Memory B cell (primary cell): Measurements from ENCODE around the gene ENTPD8.
"Not testable (repeated sequence)": the region's sequence is repeated elsewhere in the genome, so short reads cannot be mapped to it uniquely, and the experiment has no call there.

ENCODE experiments used
- ATAC-seq: fragments of 150-1000 bp; cut with Tn5 transposase; 2 replicates; pipeline ENCODE4 v1.10.0; 2021; ENCODE audit warnings: low read depth, mild to moderate bottlenecking, moderate library complexity
- DNase-seq, 2 donors: peaks; one replicate each; pipeline ENCODE4 v3.0.0; 2022; ENCODE audit warnings: low spot score in 2 of 2
- H3K27ac Mint-ChIP-seq: one replicate; pipeline ENCODE4 v1.8.0; 2022; ENCODE audit warnings: mild to moderate bottlenecking, moderate library complexity, mixed read lengths
- H3K27me3 Mint-ChIP-seq: one replicate; pipeline ENCODE4 v1.8.0; 2022; ENCODE audit warnings: mixed read lengths
- H3K36me3 Mint-ChIP-seq: one replicate; pipeline ENCODE4 v1.8.0; 2022; ENCODE audit warnings: mild to moderate bottlenecking, mixed read lengths
- H3K4me1 Mint-ChIP-seq: one replicate; pipeline ENCODE4 v1.8.0; 2022; ENCODE audit warnings: mixed read lengths
- H3K4me3 Mint-ChIP-seq: one replicate; pipeline ENCODE4 v1.8.0; 2022; ENCODE audit warnings: mild to moderate bottlenecking, moderate library complexity, mixed read lengths
- H3K9me3 Mint-ChIP-seq: one replicate; pipeline ENCODE4 v1.8.0; 2022; ENCODE audit warnings: mixed read lengths

ENTPD8 gene

DNA sequence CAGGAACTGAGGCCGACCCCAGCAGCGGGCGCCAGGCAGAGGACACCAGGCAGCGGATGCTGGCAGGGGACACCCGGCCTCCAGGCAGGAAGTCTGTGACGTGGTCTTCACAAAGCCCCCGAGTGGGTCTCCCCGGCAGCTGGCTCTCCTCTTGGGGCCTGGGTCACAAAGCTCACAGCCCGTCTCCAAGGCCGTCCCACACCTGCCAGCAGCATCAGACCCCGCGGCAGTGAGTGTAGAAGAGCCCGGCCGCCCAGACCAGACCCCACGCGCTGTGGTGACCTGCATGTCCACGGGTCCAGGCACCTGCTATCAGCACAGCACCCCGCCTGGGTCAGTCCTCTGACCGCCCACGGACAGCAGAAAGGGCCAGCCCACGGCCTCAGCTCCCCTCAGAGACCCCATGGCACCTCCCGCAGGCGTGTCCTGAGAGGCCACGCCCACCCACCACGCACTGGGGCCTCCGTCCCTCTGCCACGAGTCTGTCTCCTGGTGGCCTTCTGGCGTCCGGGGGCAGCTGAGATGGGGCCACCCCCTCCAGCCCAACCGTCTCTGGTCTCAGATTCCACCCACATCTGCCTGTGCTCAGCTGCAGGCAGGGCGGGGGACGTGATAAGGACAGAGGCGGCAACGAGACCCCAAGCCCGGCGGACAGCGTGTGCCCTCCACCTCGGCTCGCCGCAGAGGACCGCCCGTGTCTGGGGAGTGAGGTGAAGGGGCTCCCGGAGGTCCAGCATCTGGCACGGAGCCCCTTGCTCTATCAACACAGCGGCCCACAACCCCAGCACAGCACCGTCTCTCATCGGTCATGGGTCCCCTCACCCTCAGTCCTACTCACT, 52.3 kb downstream of the ENTPD8 start:
- Mint-ChIP-seq H3K36me3 (peaks cover 3% of the 10 kb centered on the region), H3K4me3 (no peak overlapping the region), H3K9me3 (no peaks in the 10 kb centered on the region), H3K27me3 (no peaks in the 10 kb centered on the region), H3K27ac (no peak overlapping the region), H3K4me1 (no peaks in the 10 kb centered on the region)
- DNase-seq, result no peak
- no peak for ATAC-seq

DNA sequence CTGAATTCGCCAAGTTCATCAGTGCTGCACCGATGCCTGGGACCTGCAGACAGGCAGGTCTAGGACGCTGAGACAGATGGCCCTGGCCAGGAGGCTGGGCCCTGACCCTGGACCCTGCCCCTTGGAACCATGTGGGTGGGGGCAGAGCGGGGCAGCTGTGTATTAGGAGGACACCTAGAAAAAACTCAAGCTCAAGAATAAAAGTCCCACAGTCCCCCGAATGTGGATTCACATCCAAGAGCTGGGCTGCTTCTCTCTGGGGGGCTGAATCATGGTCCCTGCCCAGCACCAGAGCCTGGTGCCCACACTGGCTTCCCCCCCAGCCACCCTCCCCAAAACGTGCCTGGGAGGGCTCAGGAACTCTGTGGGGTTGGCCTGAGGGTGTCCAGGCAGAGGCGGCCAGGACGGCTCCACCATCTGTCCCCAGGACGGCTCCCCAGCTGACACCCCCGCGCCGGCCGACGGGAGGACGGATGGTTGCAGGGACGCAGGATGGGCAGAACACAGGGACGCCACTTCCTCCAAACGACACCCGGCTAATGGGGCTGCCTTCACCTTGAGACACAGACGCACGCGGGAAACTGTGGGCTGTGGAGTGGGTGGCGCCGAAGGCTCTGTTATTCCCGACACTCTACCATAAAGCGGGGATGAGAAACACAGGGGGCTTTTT, 53.1 kb downstream of the ENTPD8 start:
- H3K4me1 Mint-ChIP-seq, result no peaks in the 10 kb centered on the region
- H3K4me3 Mint-ChIP-seq, result no peak overlapping the region
- no peak for ATAC-seq
- H3K36me3 Mint-ChIP-seq, result peaks cover 3% of the 10 kb centered on the region
- DNase-seq, result no peak
- H3K27me3 Mint-ChIP-seq, result no peaks in the 10 kb centered on the region
- no peaks in the 10 kb centered on the region for H3K9me3 Mint-ChIP-seq
- no peak overlapping the region for H3K27ac Mint-ChIP-seq

DNA sequence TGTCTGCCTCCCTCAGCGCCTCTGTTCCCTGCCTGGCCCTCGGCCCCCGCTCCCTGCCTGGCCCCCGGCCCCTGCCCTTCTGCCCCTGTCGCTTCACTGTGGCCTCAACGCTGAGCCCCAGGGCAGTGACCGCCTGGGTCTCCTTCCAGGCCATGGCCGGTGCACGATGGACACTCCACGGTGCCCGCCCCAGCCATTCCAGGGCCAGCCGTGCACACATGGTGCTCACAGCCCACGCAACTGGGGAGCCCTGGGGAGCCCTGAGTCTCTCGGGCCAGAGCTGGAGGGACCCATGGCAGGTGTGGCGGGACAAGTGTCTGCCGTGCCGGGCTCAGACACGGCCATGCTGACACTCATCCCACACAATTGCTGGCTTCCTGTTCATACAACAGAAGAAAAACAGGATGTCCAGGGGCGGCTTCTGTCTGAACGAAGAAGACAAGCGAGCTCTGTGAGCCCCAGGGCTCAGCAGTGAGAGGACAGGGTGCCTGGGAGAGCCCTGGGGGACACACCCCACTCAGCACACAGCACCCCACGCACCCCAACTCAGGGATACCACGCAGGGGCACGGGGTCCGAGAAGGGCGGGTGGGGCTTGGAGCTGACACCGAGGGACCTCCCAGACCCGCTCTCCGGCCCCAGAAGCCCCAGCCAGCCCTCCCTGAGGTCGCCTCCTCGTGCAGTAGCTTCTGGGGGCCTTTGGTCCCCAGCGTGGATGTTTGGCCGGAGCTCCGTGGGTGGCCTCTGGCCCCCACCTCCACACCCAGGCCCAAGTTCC, 53.9 kb downstream of the ENTPD8 start:
- Mint-ChIP-seq H3K4me1 (no peaks in the 10 kb centered on the region), H3K27ac (no peak overlapping the region), H3K36me3 (peaks cover 2% of the 10 kb centered on the region), H3K4me3 (no peak overlapping the region), H3K27me3 (no peaks in the 10 kb centered on the region), H3K9me3 (no peaks in the 10 kb centered on the region)
- ATAC-seq (no peak), DNase-seq (no peak)

DNA sequence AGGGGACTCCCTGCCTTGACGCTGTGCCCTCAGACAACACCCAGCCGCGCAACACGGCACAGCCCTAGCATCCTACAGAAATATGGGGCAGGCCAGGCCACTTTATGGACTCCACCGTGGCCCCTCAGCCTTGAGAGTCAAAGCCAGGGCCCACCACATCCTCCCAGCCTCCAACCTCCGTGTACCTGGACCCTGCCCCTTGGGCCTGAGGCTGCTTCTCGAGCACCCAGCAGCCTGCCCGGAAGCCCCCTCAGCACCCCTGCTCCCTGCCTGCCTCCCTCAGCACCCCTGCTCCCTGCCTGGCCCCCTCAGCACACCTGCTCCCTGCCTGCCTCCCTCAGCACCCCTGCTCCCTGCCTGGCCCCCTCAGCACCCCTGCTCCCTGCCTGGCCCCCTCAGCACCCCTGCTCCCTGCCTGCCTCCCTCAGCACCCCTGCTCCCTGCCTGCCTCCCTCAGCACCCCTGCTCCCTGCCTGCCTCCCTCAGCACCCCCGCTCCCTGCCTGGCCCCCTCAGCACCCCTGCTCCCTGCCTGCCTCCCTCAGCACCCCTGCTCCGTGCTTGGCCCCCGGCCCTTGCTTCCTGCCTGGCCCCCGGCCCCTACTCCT, 54.5 kb downstream of the ENTPD8 start:
- not testable (repeated sequence) for H3K27ac Mint-ChIP-seq, H3K27me3 Mint-ChIP-seq, H3K4me1 Mint-ChIP-seq, H3K36me3 Mint-ChIP-seq, ATAC-seq, DNase-seq, H3K4me3 Mint-ChIP-seq, H3K9me3 Mint-ChIP-seq

DNA sequence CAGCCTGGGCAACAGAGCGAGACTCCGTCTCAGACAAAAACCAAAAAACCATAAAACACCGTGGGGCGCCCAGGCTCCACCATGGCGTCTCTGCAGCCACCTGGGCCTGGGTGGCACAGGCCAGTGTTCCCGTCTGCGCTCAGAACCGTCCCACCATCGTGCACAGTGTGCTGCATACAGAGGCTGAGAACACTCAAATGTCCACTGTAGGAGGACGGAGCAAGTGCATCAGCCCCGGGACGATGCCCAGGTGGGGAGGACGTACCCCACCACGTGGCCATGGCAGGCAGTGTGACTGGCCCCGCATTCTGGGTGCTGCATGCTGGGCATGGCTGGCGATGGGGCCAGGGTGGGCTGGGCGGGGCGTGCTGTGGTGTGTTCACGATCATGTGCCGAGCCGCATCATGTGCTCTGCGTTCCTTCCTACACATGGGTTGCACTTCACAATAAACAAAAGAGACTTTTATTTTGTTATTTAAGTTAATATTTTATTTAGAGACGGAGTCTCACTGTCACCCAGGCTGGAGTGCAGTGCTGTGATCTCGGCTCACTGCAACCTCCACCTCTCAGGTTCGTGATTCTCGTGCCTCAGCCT, 56.0 kb downstream of the ENTPD8 start:
- Mint-ChIP-seq H3K4me1 (no peaks in the 10 kb centered on the region), H3K27ac (no peak overlapping the region), H3K27me3 (no peaks in the 10 kb centered on the region), H3K9me3 (no peaks in the 10 kb centered on the region), H3K36me3 (no peaks in the 10 kb centered on the region), H3K4me3 (no peak overlapping the region)
- DNase-seq, result no peak
- ATAC-seq, result no peak
